HL-60 (cell line): ENCODE data around the gene MAP6D1.

ENCODE experiments used
- DNase-seq, 2 experiments: peaks; one replicate each; pipeline ENCODE4 v3.0.0-alpha.2; 2010 to 2020; ENCODE audit warnings: low read depth in 1 of 2, low spot score in 1 of 2
- H3K27ac ChIP-seq: fragments of 250-450 bp; sonication (Bioruptor Pico); replicated peaks from 2 replicates; pipeline ENCODE4 v1.5.1; 2020; ENCODE audit warnings: mild to moderate bottlenecking, moderate library complexity
- H3K27me3 ChIP-seq: fragments of 250-450 bp; sonication (Bioruptor Pico); 2 replicates; pipeline ENCODE4 v1.5.1; 2021; ENCODE audit warnings: mild to moderate bottlenecking, moderate library complexity; ENCODE audit not compliant: insufficient read depth, poor library complexity, severe bottlenecking
- H3K4me3 ChIP-seq: replicated peaks from 2 replicates; pipeline ENCODE4 v1.5.1; 2011; ENCODE audit warnings: mild to moderate bottlenecking, control low read depth, low read length; ENCODE audit not compliant: insufficient read depth
- GABPA ChIP-seq: IDR thresholded peaks from 2 replicates; pipeline ENCODE4 v1.6.1; 2012; ENCODE audit warnings: low read depth
- POLR2AphosphoS5 ChIP-seq: IDR thresholded peaks from 2 replicates; pipeline ENCODE4 v1.6.1; 2012; ENCODE audit warnings: low read depth
- SPI1 ChIP-seq: IDR thresholded peaks from 2 replicates; pipeline ENCODE4 v1.6.1; 2012; ENCODE audit warnings: low read depth, mild to moderate bottlenecking, borderline replicate concordance
- long read RNA-seq: library from polyadenylated mRNA; unstranded; transcript quantifications from one replicate; pipeline ENCODE4 v2.0.0, GENCODE V29; 2020
- TF ChIP-seq, protein P1 (sequence below): IDR thresholded peaks from 2 replicates; pipeline ENCODE4 v1.6.1; 2012; ENCODE audit warnings: low read depth; ENCODE audit not compliant: insufficient replicate concordance
- TF ChIP-seq, protein P2 (sequence below): IDR thresholded peaks from one replicate; pipeline ENCODE4 v1.5.1; 2011; ENCODE audit warnings: low read length, control low read depth, inconsistent platforms; ENCODE audit not compliant: insufficient read depth

The MAP6D1 gene
- long read RNA-seq = 0 reads

DNA sequence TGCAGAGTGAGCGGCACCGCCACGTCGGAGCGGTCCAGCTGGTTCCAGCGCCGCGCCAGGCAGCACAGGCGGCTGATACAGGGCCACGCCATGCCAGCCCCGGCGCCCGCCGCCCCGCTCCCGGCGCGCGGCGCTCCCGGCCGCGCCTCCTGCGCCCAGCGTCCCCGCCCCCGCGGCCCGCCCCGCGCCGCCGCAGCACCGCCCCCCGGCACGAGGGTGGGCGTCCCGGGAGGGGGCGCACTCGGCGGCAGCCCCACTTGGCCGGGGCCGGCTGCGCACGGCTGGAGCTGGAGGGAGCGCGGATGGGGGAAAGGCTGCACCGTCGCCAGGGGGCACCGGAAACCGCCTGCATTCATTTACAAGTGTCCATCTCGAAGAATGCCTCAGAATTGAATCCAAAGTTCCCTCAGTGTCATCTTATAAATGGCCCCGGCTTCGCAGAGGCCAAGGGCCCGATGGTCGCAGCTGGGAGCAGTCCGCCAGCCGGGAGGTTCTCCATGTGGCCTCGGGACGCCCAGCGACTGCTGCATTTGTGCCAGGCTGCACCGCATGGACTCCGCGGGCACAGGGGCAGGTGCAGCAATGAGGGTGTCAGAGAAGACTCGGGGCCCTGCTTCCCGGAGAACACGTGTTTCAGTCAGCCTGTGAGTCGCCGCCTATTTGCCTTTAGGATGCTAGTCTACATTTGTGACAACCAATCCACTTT is at the start of gene MAP6D1:
Gene MAP6D1, minus strand, starts transcription at position 122 of the 706 bp plus-strand sequence. Its CDS starts 30 bp downstream, at position 92.
- Histone ChIP-seq H3K27ac (peak within 1 kb of the TSS; percentile 46), H3K4me3 (peak within 1 kb of the TSS; percentile 72), H3K27me3 (no peaks in the 10 kb centered on the region)
- peak; percentile 32 to 66 for DNase-seq
- TF ChIP-seq, protein P1, sequence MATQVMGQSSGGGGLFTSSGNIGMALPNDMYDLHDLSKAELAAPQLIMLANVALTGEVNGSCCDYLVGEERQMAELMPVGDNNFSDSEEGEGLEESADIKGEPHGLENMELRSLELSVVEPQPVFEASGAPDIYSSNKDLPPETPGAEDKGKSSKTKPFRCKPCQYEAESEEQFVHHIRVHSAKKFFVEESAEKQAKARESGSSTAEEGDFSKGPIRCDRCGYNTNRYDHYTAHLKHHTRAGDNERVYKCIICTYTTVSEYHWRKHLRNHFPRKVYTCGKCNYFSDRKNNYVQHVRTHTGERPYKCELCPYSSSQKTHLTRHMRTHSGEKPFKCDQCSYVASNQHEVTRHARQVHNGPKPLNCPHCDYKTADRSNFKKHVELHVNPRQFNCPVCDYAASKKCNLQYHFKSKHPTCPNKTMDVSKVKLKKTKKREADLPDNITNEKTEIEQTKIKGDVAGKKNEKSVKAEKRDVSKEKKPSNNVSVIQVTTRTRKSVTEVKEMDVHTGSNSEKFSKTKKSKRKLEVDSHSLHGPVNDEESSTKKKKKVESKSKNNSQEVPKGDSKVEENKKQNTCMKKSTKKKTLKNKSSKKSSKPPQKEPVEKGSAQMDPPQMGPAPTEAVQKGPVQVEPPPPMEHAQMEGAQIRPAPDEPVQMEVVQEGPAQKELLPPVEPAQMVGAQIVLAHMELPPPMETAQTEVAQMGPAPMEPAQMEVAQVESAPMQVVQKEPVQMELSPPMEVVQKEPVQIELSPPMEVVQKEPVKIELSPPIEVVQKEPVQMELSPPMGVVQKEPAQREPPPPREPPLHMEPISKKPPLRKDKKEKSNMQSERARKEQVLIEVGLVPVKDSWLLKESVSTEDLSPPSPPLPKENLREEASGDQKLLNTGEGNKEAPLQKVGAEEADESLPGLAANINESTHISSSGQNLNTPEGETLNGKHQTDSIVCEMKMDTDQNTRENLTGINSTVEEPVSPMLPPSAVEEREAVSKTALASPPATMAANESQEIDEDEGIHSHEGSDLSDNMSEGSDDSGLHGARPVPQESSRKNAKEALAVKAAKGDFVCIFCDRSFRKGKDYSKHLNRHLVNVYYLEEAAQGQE = no peak
- TF ChIP-seq, protein P2, sequence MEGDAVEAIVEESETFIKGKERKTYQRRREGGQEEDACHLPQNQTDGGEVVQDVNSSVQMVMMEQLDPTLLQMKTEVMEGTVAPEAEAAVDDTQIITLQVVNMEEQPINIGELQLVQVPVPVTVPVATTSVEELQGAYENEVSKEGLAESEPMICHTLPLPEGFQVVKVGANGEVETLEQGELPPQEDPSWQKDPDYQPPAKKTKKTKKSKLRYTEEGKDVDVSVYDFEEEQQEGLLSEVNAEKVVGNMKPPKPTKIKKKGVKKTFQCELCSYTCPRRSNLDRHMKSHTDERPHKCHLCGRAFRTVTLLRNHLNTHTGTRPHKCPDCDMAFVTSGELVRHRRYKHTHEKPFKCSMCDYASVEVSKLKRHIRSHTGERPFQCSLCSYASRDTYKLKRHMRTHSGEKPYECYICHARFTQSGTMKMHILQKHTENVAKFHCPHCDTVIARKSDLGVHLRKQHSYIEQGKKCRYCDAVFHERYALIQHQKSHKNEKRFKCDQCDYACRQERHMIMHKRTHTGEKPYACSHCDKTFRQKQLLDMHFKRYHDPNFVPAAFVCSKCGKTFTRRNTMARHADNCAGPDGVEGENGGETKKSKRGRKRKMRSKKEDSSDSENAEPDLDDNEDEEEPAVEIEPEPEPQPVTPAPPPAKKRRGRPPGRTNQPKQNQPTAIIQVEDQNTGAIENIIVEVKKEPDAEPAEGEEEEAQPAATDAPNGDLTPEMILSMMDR = no peak
- no peak for TF ChIP-seq SPI1
- TF ChIP-seq GABPA = no peak
- TF ChIP-seq POLR2AphosphoS5 = no peak; the same call in 1 of the 2 replicates

DNA sequence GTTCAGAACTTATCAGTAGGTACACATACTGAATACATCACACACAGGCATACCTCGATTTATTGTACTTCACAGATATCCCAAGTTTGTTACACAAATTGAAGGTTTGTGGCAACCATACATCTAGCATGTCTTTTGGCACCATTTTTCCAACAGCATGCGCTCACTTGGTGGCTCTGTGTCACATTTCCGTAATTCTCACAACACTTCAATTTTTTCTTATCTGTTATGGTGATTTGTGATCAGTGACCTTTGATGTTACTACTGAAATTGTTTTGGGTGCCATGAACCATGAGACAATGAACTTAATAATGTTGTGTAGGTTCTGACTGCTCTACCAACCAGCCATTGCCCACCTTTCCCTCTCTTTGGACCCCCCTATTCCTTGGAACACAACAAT is 48.5 kb upstream of the MAP6D1 start:
- no peak overlapping the region for H3K27ac ChIP-seq
- H3K27me3 ChIP-seq = no peaks in the 10 kb centered on the region
- no peak for DNase-seq
- H3K4me3 ChIP-seq = no peak overlapping the region
- TF ChIP-seq, protein P1 = no peak
- no peak for TF ChIP-seq GABPA

DNA sequence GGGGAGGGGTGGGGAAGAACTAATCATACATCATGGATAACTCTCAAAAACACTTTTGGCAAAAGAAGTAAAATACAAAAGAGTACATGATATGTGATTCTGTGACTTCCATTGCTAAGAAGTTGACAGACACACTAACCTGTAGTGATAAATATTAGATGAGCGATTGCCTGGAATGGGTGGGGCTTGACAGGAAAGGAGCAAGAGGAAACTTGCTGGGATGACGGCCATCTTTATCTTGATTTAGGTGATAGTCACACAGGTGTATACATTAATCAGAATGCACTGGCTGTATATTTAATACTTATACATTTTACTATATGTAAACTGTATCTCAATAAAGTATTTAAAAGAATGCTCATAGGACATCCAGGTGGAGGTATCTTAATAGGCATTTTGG is 46.2 kb upstream of the MAP6D1 start:
- Histone ChIP-seq H3K27ac (no peak overlapping the region), H3K4me3 (no peak overlapping the region), H3K27me3 (no peaks in the 10 kb centered on the region)
- TF ChIP-seq SPI1 (no peak), POLR2AphosphoS5 (no peak), GABPA (no peak)
- TF ChIP-seq, protein P1 = no peak
- TF ChIP-seq, protein P2 = no peak
- no peak for DNase-seq
